HG03064 (cell line): Measurements from ENCODE around the gene GUK1.

Source experiments
- ATAC-seq: cut with Tn5 transposase; IDR thresholded peaks from one replicate; pipeline ENCODE4 v1.9.1; 2021; ENCODE audit warnings: low read depth; ENCODE audit not compliant: unreplicated experiment

GUK1 gene

DNA sequence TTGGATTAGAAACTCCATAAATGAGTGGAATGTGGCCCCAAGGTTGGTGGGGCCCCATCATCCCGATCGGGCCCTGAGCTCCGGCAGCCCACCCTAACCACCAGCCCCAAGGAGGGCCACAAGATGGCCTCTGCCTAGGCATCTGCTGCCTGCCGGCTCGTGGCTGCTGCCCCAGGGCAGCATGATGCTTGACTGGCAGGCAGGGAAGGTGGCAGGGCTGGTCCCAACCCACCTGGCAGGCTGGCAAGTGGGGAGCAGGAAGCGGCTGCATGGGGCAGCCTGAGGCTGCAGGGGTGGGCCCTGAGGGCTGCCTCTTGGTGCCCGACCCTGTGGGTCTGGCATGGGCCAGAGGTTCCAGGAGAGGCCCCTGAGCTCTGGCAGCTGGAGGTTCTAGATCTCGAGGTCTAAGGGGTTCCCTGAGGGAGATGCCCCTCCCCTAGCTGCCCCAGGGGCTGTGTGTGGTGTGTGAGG is 8.9 kb downstream of the GUK1 start:
- no peak for ATAC-seq

GRCh38 chr1:228149406-228150119 is 9.5 kb downstream of the GUK1 start, which contains the start of gene GJC2:
Gene GJC2, plus strand, starts transcription at chr1:228149930. Its CDS starts 7,829 bp downstream, at chr1:228157759.
- no peak for ATAC-seq

DNA sequence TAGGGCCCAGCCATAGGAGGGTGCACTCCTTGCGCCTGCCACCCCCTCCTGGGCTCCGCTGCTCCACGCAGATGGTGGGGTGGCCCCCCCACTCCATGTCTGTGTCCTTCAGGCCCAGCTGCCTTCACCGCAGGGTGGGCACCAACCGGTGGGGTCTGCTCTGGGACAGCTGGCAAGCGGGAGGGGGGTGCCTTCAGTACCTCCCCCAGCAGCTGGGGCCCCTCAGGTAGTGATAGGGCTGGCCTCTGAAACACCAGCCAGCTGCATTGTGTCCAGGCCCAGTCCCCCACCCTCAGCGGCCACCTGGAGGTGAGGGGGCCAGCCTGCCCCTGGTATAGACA is 10.0 kb downstream of the GUK1 start:
- ATAC-seq: no peak

GRCh38 chr1:228150461-228151179 is 10.5 kb downstream of the GUK1 start:
- ATAC-seq: no peak

DNA sequence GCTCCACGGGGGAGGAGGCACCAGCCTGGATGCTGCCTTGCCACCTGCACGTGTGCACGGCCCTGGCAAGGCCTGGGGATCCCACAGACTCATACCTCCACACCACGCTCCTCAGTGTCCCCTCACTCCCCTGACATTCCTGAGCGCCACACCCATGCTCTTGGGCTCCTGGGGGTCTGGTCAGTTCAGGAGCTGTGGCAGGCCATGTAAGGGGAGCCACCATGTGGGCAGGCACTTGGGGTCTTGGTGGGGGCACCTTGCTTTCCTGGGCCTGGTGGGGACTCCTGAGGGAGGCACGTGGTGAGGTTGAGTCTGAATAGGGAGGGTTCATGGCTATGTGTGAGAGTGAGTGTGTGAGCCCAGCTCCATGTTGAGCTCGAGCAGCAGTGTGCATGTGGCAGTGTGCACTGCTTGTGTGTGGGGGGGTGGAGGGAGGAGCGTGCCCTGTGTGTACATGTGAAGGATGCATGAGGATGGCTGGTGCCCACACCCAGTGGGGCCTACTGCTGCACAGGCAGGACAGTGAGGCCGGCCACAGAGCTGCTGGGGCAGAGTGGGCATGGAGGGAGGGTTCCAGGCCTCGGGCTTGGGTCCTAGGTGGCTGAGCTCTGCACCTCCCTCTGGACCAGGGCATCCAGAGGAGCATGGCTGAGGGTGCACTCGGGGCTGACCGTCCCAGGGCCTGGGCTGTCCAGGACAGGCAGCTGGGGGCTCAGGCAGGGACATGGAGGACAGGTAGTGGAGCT is 11.3 kb downstream of the GUK1 start:
- no peak for ATAC-seq

DNA sequence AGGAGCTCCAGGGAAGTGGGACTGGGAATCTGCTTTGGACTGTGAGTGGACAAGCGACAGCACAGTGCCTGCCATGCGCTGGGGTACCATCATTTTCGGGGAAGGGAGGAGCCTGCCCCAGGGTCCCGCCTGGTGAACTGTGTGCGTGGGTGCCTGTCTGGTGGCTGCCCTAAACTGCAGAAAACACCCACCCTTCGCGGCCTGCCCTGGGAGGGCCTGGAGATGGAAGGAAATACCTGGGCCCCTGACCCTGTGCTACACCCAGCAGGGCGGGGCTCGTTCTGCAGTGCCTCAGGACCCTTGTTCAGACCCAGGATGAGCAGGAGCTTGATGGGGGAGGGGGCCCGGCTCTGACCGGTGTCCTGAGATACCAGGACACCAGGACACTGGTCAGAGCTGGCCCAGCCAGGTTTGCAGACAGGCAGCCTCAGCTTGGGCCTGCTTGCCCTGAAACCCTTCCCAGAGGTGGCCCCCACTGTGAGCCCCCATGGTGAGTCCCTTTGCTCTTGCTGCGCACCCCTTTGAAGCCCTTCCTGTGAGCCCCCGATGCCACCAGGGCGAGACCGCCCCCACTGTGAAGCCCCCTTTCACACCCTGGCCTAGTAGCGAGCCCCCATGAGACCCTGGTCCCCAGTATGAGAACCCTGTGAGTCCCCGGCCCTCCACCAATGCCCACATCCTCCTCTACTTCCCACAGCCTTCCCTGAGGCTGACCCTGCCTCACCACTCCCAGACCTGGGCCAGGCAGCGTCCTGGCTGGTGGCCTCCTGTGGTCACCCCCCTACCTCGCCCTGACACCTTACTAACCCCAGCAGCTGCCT is 12.2 kb downstream of the GUK1 start:
- ATAC-seq: no peak

- no peak for ATAC-seq
Observed at GRCh38 chr1:228152918-228153258, 12.8 kb downstream of the GUK1 start.

DNA sequence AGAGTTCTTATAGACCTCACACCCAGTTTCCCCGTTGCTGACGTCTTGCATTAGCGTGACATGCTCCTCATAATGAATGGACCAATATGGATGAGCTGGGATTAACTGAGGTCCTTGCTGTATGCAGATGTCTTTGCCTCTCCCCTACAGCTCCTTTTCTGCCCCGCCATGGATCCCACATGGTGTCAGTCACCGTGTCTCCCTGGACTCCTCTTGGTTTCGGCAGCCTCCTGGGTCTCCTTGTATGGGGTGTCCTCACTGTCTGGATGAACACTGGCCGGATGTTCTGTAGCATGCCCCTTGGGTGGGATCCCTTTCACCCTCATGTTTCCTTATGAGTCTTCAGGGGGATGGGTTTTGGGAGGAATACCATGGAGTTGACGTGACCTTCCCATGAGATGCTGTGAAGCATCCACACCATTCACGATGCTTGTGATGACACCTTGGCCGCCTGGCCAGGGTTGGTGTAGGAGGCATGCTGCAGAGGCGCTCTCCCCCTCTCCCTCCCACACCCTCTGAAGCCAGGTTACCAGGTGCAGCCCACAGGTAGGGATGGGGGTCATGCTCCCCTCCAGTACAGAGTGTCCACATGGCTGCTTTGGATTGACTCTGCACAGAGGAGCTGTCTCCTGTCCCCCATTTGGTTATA is 14.1 kb downstream of the GUK1 start:
- ATAC-seq: no peak

DNA sequence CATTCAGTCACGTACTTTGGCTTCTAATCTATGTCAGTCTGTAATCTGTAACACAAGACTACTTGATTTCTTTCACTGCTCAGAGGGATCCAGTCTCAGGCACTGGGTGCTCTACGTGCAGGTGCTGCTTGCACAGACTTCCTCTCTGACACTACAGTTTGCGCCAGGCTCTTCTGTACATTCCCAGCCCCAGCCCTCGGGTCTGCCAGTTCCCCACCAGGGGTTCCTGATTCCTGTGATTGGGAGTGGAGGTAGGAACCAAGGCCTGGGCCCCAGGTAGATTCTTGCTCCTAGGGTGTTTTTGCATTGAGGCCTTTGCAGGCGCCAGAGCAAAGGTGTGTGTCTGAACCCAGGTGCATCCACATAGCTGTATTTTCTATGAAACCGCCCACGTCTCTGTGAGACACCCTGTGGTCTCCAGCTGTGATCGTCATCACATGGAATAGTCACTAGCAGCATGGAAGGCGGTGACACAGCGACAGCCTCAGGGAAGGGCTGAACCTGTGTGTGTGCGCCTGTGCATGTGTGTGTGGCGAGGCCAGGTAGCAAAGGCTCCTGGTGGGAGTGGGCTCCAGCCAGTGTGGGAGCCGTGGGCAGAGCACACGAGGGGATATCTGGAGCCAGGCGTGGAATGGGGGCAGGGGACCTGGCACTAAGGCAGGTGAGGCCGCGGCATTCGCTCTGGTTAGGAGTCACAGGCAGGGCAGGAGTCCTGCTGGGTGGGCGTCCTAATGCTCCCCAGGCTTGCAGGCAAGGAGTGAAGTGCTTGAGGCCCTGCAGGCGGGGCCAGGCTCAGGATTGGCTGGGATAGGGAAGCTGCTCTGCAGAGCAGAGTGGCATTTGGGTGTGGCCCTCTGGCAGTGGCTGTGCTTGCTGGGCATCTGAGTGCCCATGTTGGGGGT is 14.8 kb downstream of the GUK1 start:
- no peak for ATAC-seq

GRCh38 chr1:228155596-228156514 is 15.8 kb downstream of the GUK1 start:
- no peak for ATAC-seq

DNA sequence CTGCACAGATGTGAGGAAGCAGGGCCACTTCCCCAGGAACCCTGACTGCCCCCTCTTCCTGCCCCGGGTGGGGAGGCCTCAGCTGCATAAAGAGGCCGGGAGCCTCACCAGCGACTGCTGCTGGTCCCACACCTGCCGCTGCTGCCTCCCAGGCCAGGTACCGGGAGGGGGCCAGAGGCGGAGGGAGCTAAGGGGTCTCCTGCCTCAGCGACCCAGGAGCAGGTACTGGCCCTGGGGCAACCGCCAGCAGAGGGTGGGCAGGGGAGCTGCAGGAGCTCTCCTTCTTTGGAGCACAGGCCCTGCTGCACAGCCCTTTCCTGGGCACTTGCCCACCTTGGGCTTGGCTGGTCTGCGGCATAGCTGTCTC is 16.4 kb downstream of the GUK1 start:
- no peak for ATAC-seq

DNA sequence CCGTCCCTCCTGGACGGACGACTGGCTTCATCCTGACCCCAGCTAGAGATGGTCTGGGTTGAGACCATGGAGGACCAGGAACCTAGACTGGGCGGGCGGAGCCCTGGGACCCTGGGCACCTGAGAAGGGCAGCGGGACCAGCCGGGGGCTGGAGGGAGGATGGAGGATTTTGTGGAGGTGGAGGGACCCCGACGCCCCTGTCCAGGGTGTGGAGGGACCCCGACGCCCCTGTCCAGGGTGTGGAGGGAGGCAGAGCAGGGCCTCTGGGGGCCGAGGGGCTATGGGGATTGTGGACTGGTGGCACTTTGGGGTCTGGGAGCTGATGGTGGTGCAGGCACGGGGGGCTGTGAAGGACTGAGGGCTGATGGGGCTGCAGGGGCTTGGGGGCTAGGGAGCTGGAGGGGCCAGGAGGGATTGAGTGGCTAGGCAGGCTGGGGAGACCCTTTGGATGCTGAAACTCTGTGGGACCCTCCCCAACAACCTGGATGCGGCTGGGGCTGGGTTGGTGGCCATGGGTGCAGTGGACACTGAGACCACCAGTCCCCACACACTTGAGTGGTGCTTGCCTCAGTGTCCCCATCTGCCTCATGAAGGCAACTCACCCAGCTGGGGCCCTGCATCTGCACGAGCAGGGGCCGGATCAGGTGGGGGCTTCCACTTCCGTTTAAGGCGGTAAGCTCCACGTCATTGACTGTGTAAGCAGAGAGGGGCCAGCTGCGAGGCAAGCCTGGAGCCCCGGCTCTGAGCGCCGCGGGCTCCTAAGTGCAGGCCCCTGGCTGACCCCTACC is 17.1 kb downstream of the GUK1 start:
- no peak for ATAC-seq

- ATAC-seq: no peak
Observed at GRCh38 chr1:228157729-228158126, 17.6 kb downstream of the GUK1 start.

GRCh38 chr1:228158151-228159007 is 18.3 kb downstream of the GUK1 start:
- no peak for ATAC-seq

- no peak for ATAC-seq
Observed at GRCh38 chr1:228159008-228159665, 19.1 kb downstream of the GUK1 start.

DNA sequence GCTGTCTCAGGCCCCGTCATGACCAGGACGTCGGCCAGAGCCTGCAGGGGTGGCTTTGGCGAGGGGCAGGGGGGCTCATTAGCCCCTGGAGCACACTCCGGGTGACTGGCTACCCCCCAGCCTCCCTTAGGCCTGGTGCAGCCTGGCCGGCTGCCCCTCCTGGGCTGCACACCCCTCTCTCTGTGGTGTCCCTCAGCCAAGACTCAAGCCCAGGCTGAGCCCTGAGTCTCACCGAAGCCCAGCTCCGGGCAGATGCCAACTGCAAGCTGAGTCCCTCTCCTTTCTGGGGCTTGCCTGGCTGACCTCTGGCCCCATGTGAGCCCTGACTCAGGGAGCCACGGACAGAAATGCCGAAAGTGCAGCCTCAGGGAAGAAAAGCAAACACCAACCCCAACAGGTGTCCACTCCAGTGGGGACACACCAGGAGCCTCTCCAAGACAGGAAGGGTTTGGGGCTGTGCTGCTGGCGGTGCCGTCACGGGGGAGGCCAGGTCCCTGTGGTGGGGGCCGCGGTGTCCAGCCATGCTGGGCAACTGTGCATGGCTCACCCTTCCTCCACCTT is 20.2 kb downstream of the GUK1 start:
- ATAC-seq: no peak
